ENCODE measurements around the gene ARHGEF7.
"Not testable (repeated sequence)": the region's sequence is repeated elsewhere in the genome, so short reads cannot be mapped to it uniquely, and the experiment has no call there.

- TF ChIP-seq POLR2A, CTCF, POLR2AphosphoS5 (IDR thresholded peaks at IDR 0.05): not testable (repeated sequence)
These were observed 43.6 kb upstream of the ARHGEF7 start for GRCh38 chr13:111071526-111071925.
